ENCODE results near the gene NFIL3.

GRCh38 chr9:91398926-91399325 is 24.7 kb downstream of the NFIL3 start:
- no peak for TF ChIP-seq REST (IDR thresholded peaks at IDR 0.05; ENCODE audit: low read depth)
- TF ChIP-seq YY1 (IDR thresholded peaks at IDR 0.05; ENCODE audit: low read depth): no peak
- no peak for TF ChIP-seq MAX (IDR thresholded peaks at IDR 0.05)
- TF ChIP-seq EGR1 (IDR thresholded peaks at IDR 0.05): no peak
- TF ChIP-seq RAD21 (IDR thresholded peaks at IDR 0.05; ENCODE audit: low read depth): no peak
- TF ChIP-seq USF1 (IDR thresholded peaks at IDR 0.05): no peak
- no peak for TF ChIP-seq EP300 (IDR thresholded peaks at IDR 0.05; ENCODE audit: borderline replicate concordance)
- no peak for TF ChIP-seq CREB1 (IDR thresholded peaks at IDR 0.05; ENCODE audit: low read depth)
- no peak for TF ChIP-seq TCF12 (IDR thresholded peaks at IDR 0.05; ENCODE audit: low read depth)
- no peak for TF ChIP-seq CEBPB (IDR thresholded peaks at IDR 0.05)
- no peak for TF ChIP-seq TAF1 (IDR thresholded peaks at IDR 0.05; ENCODE audit: low read depth)
- no peak for TF ChIP-seq FOXM1 (IDR thresholded peaks at IDR 0.05; ENCODE audit: borderline replicate concordance, low read depth)

Data from Ishikawa (cell line).